Retinal pigment epithelial cell (primary cell): ENCODE measurements around the gene TENM3.

Experiments
- DNase-seq: peaks from one replicate; pipeline ENCODE4 v3.0.0-alpha.2; 2010; ENCODE audit warnings: low read depth
- H3K4me3 ChIP-seq: 2 replicates; pipeline ENCODE4 v1.5.1; 2011; ENCODE audit warnings: mild to moderate bottlenecking, low read length, control low read depth, moderate library complexity
- CTCF ChIP-seq: conservative IDR thresholded peaks from 2 replicates; pipeline ENCODE4 v1.5.1; 2011; ENCODE audit warnings: low read depth, low read length, control low read depth, inconsistent platforms

TENM3 gene

GRCh38 chr4:182528819-182529218 is 285.6 kb downstream of the TENM3 start:
- TF ChIP-seq CTCF, result no peak
- no peak overlapping the region for H3K4me3 ChIP-seq
- no peak for DNase-seq

GRCh38 chr4:182530451-182530850 is 287.2 kb downstream of the TENM3 start:
- no peak for TF ChIP-seq CTCF
- H3K4me3 ChIP-seq, result no peak overlapping the region
- DNase-seq, result no peak

- H3K4me3 ChIP-seq, result no peak overlapping the region
- TF ChIP-seq CTCF, result no peak
- DNase-seq, result peak; percentile 38
These were observed 288.5 kb downstream of the TENM3 start for GRCh38 chr4:182531555-182532162.

- H3K4me3 ChIP-seq, result no peak overlapping the region
- no peak for TF ChIP-seq CTCF
- no peak for DNase-seq
These were observed 289.2 kb downstream of the TENM3 start for GRCh38 chr4:182532441-182532840.

GRCh38 chr4:182533964-182534363 is 290.8 kb downstream of the TENM3 start:
- TF ChIP-seq CTCF, result no peak
- DNase-seq, result no peak
- no peak overlapping the region for H3K4me3 ChIP-seq

GRCh38 chr4:182536221-182536811 is 293.1 kb downstream of the TENM3 start:
- TF ChIP-seq CTCF, result no peak
- no peak overlapping the region for H3K4me3 ChIP-seq
- DNase-seq, result no peak

- no peak for TF ChIP-seq CTCF
- H3K4me3 ChIP-seq, result no peak overlapping the region
- no peak for DNase-seq
These were observed 294.0 kb downstream of the TENM3 start for GRCh38 chr4:182537031-182537795.
